Neural crest cell (in vitro differentiated cells): ENCODE data around the gene ATL3. TPM values are rescaled to one million over a fixed set of nuclear protein-coding genes. Genes with fewer than 3 reads are reported as not detected.
A peak's percentile ranks its signal among the peaks of the same experiment; 100 is the strongest.

Experiments used
- DNase-seq: peaks from one replicate; pipeline ENCODE4 v3.0.0; 2021; ENCODE audit warnings: low read depth, mixed read lengths, low spot score
- H3K27ac Mint-ChIP-seq: one replicate; pipeline ENCODE4 v1.8.0; 2021; ENCODE audit warnings: mild to moderate bottlenecking, mixed read lengths; ENCODE audit not compliant: unreplicated experiment
- H3K27me3 Mint-ChIP-seq: 2 replicates; pipeline ENCODE4 v1.8.0; 2021; ENCODE audit warnings: low read depth, mild to moderate bottlenecking, mixed read lengths
- H3K36me3 Mint-ChIP-seq: 2 replicates; pipeline ENCODE4 v1.8.0; 2021; ENCODE audit warnings: low read depth, mild to moderate bottlenecking, mixed read lengths
- H3K4me1 Mint-ChIP-seq: 2 replicates; pipeline ENCODE4 v1.8.0; 2021; ENCODE audit warnings: mixed read lengths
- H3K4me3 Mint-ChIP-seq: one replicate; pipeline ENCODE4 v1.8.0; 2021; ENCODE audit warnings: mild to moderate bottlenecking, mixed read lengths
- H3K9me3 Mint-ChIP-seq: 2 replicates; pipeline ENCODE4 v1.8.0; 2021; ENCODE audit warnings: mixed read lengths
- total RNA-seq: library from RNA; stranded (reverse); gene quantifications from 2 replicates; pipeline ENCODE4 v1.2.1, GENCODE V29; 2021
- TF ChIP-seq, protein P1 (sequence below): fragments of 200-600 bp; sonication (generic); conservative IDR thresholded peaks from 2 replicates; pipeline ENCODE4 v1.5.0; 2021; ENCODE audit warnings: antibody characterized with exemption, mild to moderate bottlenecking

Gene ATL3
- total RNA-seq, 1 donor from 2014 or later: 13.2 TPM

DNA sequence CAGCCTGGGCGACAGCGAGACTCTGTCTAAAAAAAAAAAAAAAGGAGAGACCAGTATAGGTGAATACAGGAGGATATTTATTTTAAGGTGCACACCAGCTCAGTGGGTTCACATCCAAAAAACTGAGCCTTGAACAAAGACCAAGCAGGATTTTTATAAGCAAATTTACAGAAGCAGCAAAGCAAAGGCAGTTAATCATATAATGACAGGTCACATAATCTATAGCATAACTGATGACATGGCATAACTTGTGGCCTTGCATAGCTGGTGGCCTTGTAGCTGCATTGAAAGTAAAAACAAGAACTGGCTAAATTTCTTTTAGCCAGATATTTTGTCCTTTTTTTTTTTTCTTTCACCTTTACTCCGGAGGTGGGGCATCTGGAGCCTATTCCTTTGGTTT, 54.2 kb downstream of the ATL3 start:
- H3K4me1 Mint-ChIP-seq: peaks cover 5% of the 10 kb centered on the region
- DNase-seq: no peak
- H3K4me3 Mint-ChIP-seq: no peak overlapping the region
- no peaks in the 10 kb centered on the region for H3K36me3 Mint-ChIP-seq
- H3K27ac Mint-ChIP-seq: no peak overlapping the region
- TF ChIP-seq, protein P1, sequence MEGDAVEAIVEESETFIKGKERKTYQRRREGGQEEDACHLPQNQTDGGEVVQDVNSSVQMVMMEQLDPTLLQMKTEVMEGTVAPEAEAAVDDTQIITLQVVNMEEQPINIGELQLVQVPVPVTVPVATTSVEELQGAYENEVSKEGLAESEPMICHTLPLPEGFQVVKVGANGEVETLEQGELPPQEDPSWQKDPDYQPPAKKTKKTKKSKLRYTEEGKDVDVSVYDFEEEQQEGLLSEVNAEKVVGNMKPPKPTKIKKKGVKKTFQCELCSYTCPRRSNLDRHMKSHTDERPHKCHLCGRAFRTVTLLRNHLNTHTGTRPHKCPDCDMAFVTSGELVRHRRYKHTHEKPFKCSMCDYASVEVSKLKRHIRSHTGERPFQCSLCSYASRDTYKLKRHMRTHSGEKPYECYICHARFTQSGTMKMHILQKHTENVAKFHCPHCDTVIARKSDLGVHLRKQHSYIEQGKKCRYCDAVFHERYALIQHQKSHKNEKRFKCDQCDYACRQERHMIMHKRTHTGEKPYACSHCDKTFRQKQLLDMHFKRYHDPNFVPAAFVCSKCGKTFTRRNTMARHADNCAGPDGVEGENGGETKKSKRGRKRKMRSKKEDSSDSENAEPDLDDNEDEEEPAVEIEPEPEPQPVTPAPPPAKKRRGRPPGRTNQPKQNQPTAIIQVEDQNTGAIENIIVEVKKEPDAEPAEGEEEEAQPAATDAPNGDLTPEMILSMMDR: no peak
- H3K27me3 Mint-ChIP-seq: peaks cover 31% of the 10 kb centered on the region
- no peaks in the 10 kb centered on the region for H3K9me3 Mint-ChIP-seq

DNA sequence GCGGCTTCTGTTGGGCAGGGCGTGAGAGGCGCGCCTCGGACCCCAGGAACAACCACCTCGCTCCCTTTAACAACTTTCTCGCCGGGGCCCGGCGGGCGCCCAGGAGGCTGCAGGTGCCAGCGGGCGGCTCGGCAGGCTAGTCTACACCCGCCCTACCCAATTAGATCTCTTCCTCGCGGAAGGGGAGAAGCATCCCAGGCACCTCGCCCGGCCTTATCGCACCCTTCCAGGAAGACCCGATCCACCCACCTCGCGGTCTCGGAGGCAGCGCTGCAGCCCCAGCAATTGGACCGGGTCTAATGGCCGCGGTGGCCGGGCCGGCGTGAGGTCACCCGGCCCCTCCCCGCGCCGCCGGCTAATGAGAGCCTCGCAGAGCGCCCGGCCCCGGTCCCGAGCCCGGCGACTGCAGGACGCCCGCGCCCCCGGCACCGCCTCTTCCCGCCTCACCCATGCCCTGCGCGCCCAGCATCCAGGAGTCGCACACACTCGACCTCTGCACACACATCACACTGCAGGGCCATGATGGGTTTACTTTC, 57.0 kb downstream of the ATL3 start, which contains the start of gene PLAAT3:
TSS of gene PLAAT3 (minus strand) at position 298 of the 536 bp plus-strand sequence. CDS start 419 bp downstream, outside the sequence.
- Mint-ChIP-seq H3K4me1 (peaks cover 22% of the 10 kb centered on the region), H3K27ac (no peak within 1 kb of the TSS), H3K4me3 (peak within 1 kb of the TSS; percentile 84), H3K27me3 (peaks cover 59% of the 10 kb centered on the region), H3K36me3 (no peaks in the 10 kb centered on the region), H3K9me3 (no peaks in the 10 kb centered on the region)
- TF ChIP-seq, protein P1: no peak
- DNase-seq: peak; percentile 45

DNA sequence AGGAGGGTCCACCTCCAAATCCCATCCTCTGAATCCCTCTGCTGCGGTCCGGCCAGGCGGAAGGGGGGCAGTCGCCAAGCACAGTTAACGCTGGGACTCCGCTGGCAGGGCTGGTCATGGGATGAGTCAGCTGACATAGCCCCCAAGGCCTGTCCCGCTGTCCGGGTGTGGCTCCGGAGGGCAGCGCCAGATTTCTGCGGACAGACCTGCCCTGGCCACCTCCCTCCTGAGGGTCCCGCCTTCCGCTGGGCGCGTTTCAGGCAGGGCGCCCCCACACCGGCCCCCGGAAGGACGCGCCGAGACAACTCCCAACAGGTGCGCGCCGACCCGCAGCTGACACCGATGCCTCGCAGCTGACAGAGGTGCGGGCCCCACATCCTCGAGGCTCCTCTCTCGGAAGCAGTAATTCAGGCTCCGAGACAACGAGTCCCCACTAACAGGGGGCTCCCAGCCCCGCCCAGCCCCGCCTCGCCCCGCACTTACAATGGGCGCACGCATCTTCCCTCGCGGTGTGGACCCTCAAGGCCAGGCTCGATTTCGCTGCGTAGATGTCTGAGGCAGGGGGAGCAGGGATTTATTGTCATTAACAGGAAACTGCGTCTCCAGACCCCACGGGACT, 57.5 kb downstream of the ATL3 start:
- peak overlapping the region; percentile 84 for H3K4me3 Mint-ChIP-seq
- H3K4me1 Mint-ChIP-seq: peaks cover 22% of the 10 kb centered on the region
- H3K36me3 Mint-ChIP-seq: no peaks in the 10 kb centered on the region
- DNase-seq: no peak
- H3K27ac Mint-ChIP-seq: no peak overlapping the region
- no peaks in the 10 kb centered on the region for H3K9me3 Mint-ChIP-seq
- TF ChIP-seq, protein P1: no peak
- H3K27me3 Mint-ChIP-seq: peaks cover 64% of the 10 kb centered on the region

DNA sequence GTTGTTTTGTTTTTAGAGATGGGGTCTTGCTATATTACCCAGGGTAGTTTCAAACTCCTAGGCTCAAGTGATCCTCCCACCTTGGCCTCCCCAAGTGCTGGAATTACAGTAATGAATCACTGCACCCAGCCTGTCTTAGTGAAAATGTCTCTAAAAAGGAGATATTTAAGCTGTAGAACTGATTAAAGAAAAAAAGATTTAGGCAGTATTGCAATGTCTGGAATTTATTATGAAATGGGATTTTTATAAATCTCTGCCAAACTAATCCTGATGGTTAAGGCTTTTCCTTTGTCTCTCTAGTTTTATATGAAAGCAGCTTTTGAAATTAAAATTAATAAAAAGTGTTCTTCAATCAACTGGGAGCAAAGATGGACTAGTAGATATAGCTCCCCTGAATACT, 59.0 kb downstream of the ATL3 start:
- Mint-ChIP-seq H3K4me3 (no peak overlapping the region), H3K36me3 (no peaks in the 10 kb centered on the region), H3K27me3 (peaks cover 71% of the 10 kb centered on the region), H3K27ac (no peak overlapping the region), H3K9me3 (no peaks in the 10 kb centered on the region), H3K4me1 (peaks cover 22% of the 10 kb centered on the region)
- no peak for DNase-seq
- TF ChIP-seq, protein P1: no peak

DNA sequence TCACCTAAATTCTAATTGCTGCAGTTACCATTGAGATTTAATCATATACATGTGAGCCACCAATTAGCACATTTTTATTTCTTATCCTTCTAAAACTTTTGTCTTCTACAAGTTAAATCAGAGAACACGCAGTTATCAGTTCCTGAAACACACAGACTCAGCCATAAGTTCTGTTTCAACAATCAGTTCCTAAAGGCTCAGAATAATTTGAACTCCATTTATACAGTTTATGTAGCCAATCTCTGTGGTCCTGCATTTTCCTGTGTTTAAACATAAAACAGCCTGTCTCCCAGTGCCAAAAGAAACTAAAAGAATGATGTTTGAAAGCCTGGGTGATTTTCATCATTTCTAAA, 59.8 kb downstream of the ATL3 start:
- TF ChIP-seq, protein P1: no peak
- DNase-seq: no peak
- H3K27ac Mint-ChIP-seq: no peak overlapping the region
- peaks cover 74% of the 10 kb centered on the region for H3K27me3 Mint-ChIP-seq
- no peaks in the 10 kb centered on the region for H3K36me3 Mint-ChIP-seq
- peaks cover 22% of the 10 kb centered on the region for H3K4me1 Mint-ChIP-seq
- H3K4me3 Mint-ChIP-seq: no peak overlapping the region
- H3K9me3 Mint-ChIP-seq: no peaks in the 10 kb centered on the region
